Activated CD8-positive, alpha-beta memory T cell treated with anti-CD3 and anti-CD28 coated beads for 1 hour (primary cell): ENCODE results near the gene VPS35L.
A peak's percentile ranks its signal among the peaks of the same experiment; 100 is the strongest.

Experiments used
- DNase-seq, 2 donors: peaks; one replicate each; pipeline ENCODE4 v3.0.0-alpha.2; 2020; ENCODE audit warnings: low read depth in 1 of 2; ENCODE audit errors: extremely low read depth in 1 of 2

VPS35L gene

DNA sequence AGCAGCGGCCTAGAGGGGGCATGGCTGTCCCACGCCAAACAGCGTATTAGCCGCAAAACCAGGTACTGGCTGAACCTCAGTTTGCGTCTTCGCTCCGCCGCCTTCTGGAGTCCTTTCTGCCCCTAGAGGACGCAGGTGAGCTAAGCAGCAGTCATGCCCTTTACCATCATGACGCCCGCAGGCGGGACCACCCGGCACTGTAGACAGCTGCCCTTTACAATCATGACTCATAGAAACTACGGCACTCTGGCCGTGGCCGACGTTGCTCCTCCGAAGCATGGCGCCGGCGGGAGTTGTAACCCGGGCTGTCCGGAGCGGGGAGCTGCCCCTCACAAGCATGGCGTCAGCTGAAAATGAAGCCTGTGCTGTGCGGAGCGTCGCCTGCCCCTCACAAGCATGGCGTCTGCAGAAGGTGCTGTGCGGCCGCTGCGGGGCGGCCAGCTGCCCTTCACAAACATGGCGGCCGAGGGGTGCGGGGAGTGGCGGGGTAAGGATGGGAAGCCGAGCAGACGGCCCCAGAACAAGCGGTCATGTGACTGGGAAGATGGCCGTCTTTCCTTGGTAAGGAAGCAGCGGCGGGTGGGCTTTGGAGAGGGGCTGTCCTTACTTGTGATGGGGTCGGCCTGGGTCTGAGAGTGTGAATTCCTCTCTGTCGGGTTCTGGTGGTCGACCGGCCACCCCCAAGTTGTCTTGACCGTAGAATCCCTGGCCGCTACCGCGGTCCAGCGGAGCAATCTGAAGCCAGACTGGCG lies at the start of gene VPS35L:
TSS of gene VPS35L (plus strand) at position 518 of the 752 bp plus-strand sequence. CDS start at position 545, 27 bp downstream.
- DNase-seq: peak; percentile 94 to 97

DNA sequence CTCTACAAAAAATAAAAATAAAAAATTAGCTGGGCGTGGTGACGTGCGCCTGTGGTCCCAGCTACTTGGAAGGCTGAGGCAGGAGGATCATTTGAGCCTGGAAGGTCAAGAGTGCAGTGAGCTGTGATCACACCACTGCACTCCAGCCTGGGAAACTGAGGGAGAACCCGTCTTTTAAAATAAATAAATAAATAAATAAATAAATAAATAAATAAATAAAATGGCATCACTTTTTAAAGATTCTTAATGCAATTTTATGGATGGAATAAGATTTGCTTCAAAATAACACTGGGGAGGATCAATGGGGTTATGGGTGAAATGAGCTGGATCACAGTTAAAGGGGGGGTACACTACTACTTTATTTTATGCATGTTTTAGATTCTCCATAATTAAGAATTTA lies 48.5 kb upstream of the VPS35L start:
- DNase-seq: no peak

- DNase-seq: no peak
Measured at GRCh38 chr16:19507867-19508266, 47.6 kb upstream of the VPS35L start.

GRCh38 chr16:19512297-19512696 lies 43.2 kb upstream of the VPS35L start:
- DNase-seq: no peak

DNA sequence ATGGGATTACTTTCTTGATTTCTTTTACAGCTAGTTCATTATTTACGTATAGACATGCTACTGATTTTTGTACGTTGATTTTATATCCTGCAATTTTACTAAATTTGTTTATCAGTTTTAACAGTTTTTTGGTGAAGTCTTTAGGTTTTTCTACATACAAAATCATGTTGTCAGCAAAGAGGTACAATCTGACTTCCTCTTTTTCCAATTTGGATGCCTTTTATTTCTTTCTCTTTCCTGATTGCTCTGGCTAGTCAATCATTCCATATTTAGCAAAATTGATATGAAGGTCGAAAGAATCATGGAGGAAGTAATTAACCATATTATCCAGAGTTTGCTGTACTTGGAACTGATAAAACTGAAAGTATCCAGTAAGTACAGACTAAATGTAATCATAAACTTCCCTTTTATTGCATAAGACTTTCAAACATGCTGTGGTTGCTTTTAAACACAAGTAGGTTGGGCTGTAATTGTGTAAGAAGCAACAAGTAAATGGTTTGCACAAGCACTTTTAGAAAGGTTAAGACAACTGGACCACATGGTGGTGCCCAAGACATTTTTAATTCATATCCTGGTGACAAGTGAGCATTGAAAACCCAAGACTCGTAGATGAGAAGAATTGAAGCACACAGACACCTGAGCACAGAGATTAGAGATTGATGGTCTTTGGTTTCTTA lies 42.0 kb upstream of the VPS35L start:
- no peak for DNase-seq

GRCh38 chr16:19515757-19516156 lies 39.7 kb upstream of the VPS35L start:
- no peak for DNase-seq

GRCh38 chr16:19517424-19518089 lies 37.9 kb upstream of the VPS35L start:
- DNase-seq: no peak

GRCh38 chr16:19518388-19518787 lies 37.1 kb upstream of the VPS35L start:
- DNase-seq: no peak

- no peak for DNase-seq
Measured at GRCh38 chr16:19520861-19521331, 34.6 kb upstream of the VPS35L start.

GRCh38 chr16:19521471-19522396 lies 33.8 kb upstream of the VPS35L start, which contains the start of gene GDE1:
Gene GDE1, minus strand, starts transcription at chr16:19522098. Its CDS starts 134 bp downstream, at chr16:19521964.
- peak; percentile 87 to 95 for DNase-seq

DNA sequence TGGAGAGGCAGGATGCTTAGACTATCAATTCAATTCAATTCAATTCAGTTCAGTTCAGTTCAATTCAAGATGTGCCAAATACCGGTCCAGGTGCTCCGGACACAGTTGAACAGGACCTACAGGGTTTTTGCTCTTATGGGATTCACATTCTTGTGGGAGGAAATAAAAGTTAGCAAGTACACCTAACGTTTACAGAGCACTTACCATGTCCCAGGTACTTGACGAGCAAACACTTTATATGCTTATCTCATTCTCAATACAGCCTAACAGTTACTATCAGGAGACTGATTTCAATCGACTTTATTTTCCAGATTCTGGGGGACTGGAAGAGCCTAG lies 33.1 kb upstream of the VPS35L start:
- no peak for DNase-seq

DNA sequence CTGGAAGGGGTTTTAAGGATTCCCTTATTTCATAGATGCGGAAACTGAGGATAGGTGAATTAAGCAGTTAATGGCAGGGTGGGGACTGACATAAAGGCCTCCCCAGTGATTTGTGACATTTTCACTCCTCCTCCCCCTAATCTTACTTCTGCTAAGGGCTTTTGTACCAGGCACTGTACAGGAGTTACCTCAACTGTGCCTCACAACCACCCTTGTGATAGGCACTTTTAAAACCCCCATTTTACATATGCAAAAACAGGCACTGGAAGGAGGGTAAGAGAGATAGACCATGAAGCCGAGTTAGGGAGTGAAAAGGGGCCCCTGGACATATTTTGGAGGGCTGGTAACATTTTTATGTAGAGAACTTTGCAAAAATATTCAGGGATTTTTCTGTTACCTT lies 32.7 kb upstream of the VPS35L start:
- DNase-seq: no peak

- no peak for DNase-seq
Measured at GRCh38 chr16:19523184-19523558, 32.3 kb upstream of the VPS35L start.

DNA sequence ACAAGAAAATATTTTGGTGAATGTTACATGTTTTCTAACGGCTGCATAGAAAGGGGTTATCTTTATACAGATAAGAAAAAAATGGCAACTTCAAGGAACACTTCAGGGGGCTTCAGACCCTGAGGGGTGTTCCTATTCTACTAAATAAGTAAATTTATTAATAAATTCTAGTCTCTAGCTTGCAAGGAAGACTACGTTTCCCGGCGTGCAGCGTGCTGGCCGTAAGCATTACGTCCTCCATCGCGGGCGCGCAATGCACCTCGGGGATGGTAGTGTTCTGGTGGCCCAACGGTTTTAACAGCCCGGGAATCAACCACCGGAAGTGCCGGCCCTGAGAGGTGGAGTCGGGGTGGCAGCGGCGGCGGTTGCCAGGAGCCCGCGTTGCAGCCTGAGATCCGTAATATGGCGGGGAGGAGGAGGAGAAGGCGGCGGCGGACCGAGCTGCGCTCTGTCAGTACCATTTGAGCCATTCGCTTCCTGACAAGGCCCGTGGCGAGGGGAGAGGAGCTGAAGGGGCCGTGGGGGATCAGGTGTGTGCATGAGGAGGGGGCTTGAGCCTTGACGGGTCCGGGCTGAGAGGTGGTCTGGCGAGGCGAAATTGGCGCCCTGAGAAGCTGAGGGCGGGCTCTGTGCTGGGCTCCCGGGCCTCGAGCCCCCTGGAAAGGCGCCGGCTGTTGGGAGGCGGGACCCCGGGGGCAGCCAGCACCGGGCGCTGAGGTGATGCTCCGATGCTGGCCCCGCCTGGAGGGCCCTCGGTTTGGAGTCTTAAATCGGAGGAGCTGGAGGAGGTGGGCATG lies 31.7 kb upstream of the VPS35L start, which contains the start of gene CCP110:
TSS of gene CCP110 (plus strand) at position 384 of the 797 bp plus-strand sequence. CDS start 3,940 bp downstream, outside the sequence.
- peak; percentile 83 to 89 for DNase-seq

- DNase-seq: no peak
Measured at GRCh38 chr16:19524356-19524615, 31.2 kb upstream of the VPS35L start.

DNA sequence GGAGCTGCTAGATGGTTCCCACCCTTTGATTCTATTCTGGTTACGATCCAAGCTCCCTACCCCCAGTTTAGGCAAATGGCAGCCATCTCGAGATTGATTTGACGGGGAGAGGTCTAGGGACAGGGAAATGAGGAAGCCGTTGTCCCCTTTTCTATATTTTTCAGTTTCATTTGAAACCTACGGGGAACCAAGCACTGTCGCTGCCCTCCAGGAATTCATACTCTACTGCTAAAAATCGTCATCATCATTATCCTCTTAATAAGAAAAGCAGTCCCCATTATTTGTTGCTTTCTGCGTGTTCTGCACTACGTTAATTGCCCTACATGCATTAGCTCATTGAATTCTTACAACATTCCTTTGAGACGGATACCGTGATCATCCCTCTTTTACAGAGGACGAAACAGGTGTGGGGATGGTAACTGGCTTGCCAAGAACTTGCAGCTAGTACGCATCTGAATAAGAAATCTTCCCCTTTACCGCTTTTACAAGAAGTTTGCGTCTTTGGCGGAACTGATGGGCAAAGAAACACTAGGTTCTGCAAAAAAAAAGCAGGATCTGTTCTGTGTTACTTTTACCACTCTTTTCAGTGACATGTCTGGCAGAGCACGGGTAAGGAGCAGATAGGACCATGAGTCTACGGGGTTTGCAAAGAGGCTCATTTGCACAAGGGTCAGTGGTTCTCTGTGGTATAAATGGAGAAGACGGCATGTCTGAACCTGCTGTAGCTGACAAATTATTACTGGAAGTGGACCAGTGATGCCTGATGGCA lies 30.7 kb upstream of the VPS35L start:
- DNase-seq: no peak

DNA sequence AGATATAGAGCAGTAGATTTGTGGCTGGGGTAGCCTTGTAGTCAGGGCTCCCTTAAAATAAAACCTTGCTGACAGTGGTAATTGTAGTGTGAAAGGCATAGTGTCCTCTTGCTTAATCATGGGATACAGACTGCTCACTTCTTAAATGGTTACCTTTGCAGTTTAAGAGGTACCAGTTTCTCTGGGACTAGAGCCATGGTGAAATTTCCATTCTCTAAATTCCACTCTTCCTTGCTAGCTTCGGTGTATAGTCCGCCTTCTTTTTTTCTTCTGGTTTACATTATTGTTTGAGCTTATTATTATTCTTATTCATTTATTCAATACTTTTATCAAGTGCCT lies 30.1 kb upstream of the VPS35L start:
- no peak for DNase-seq

- no peak for DNase-seq
Measured at GRCh38 chr16:19527161-19527560, 28.3 kb upstream of the VPS35L start.

GRCh38 chr16:19528666-19529065 lies 26.8 kb upstream of the VPS35L start:
- DNase-seq: no peak
